GM18499 (cell line): ENCODE measurements around the gene STAB2.
"Not testable (repeated sequence)": the region's sequence is repeated elsewhere in the genome, so short reads cannot be mapped to it uniquely, and the experiment has no call there.

ENCODE experiments used
- ATAC-seq: cut with Tn5 transposase; IDR thresholded peaks from one replicate; pipeline ENCODE4 v1.9.1; 2021; ENCODE audit warnings: moderate number of reproducible peaks; ENCODE audit not compliant: insufficient read depth, unreplicated experiment

The STAB2 gene

GRCh38 chr12:103799857-103800771, 213.0 kb downstream of the STAB2 start:
- ATAC-seq = no peak

DNA sequence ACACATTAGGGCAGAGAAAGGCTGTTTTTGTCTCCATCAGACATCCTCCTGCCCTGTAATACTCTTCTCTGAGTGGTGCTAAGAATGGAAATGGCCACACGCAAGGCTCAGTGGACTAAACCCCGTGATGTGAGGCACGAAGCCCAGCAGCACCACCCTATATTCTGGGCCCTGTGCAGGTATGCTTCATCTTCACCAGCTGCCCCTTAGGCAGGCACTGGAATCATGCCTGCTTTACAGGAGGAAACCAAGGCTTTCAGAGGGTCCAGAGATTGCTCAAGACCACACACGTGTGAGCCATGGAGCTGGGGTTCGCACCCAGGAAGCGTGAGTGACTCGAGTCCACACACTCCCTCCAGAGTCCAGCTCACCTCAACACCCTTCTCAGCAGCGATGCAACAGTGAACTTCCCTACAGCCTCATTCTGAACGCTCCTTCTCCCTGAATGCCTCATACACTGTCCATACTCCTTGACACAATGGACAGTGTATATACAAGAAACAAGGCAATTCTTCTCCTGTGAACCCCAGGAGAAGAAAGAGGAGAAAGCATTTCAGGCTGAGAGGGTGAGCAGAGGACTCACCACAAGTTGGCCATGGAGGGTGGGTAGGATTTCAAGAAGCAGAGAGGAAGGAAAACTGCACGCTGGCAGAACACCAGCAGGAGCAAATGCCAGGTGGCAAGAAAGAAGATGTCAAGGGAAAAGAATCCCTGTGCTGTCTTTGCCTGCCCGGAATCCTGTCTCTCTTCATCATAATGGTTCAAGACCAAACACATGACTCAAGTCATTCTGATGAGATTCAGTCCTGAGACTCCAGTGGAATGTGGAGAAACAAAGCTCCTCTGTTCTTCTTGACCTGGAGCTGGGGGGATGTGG, 214.9 kb downstream of the STAB2 start:
- ATAC-seq = no peak

GRCh38 chr12:103802586-103802886, 215.5 kb downstream of the STAB2 start:
- no peak for ATAC-seq

DNA sequence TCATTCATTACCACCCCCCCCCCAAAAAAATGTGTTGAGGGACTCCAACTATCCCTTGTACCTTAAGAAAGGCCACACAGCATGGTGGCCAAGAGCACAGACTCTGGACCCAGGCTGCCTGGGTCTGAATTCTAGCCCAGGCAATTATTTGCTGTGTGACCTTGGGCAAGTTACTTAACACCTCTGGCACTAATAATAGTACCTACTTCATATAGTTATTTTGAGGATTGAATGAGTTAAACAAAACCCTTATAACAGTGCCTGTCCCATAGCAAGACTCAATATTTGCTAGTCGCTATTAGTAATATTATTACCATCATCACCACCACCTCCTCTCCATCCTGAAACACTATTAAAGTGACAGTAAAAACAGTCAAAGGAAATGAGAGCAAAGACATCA, 216.8 kb downstream of the STAB2 start:
- ATAC-seq = no peak

- no peak for ATAC-seq
These were observed 218.7 kb downstream of the STAB2 start for GRCh38 chr12:103805655-103806360.

- no peak for ATAC-seq
These were observed 219.7 kb downstream of the STAB2 start for GRCh38 chr12:103806803-103807202.

GRCh38 chr12:103807561-103808238, 220.6 kb downstream of the STAB2 start:
- no peak for ATAC-seq

DNA sequence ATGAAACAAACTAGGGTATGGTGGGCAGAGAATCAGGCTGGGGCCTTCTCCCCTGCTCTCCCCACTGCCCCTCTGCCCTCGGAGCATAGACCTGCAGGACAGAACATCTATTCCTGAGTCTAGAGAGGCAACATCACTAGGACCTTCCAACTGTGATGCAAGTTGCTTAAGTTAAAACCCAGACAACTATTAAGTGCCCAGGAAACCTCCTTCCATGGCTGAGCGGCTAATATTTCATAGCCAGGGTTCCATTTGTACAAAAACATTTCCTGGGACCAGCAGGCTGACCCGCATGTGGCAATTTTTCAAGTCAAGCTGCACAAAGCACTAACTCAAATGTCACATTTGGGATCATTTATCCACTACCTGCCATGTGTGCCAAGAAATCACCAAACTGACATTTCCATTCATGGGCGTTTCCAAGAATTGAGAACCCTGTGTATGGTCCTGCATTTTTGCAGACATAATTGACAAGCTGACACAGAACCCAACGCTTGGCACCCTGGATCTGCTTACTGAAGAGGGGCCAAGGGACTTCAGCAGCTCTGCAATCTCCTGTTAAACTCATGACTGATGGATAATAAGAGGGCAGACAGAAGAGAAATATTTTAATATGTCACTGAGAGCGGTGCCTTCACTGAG, 221.3 kb downstream of the STAB2 start:
- ATAC-seq = no peak

DNA sequence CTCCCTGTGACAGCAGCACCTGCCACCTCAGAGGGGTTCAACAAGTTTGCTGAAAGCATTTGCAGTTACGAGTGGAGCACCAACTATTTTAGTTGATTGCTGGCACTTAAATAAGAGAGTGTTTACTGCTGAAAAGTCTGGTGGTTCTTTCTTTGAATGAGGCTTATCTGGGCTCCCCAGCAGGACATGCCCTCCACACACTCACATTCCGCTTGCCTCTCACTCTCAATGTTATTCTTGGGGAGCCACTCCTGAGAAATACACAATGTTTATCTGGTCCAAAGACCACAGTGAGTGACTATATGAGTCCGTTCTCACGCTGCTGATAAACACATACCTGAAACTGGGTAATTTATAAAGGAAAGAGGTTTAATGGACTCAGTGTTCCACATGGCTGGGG, 222.1 kb downstream of the STAB2 start:
- ATAC-seq = no peak

- not testable (repeated sequence) for ATAC-seq
These were observed 222.6 kb downstream of the STAB2 start for GRCh38 chr12:103809639-103810038.

DNA sequence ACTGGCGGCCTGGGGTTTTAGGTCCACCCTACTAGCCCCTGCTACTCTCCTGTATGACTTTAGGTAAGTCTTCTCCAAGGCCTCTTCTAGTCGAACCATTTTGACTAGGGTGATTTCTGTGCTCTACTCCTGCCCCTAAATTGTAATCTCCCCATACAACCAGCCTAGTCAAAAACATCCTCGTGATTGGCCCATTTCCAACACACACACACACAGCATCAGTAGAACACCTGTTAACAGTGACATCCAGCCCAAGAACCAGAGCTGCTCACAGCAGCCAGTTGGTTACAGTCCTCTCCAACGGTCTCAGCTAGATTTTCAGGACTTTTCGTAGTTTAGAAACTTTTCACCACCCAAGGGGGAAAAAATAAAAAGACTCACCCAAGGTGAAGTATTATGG, 223.0 kb downstream of the STAB2 start:
- ATAC-seq = no peak

DNA sequence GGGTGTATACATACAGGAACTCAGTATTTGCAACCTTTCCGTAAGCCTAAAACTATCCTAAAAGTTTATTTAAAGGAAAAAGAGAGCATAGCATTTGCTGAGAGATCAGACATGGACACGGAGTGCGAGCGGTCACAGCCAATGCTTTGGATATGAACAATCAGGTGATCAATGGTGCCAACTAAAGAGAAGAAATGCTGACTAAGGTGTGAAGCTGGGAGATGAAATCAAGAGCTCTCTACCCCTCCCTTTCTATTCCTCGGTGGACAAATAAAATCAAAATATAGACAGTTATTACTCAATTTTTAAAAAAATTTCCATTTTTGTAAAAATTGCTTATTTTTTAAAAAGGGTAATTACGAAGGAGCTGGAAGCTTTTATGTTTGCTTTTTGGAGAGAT, 224.7 kb downstream of the STAB2 start:
- no peak for ATAC-seq

DNA sequence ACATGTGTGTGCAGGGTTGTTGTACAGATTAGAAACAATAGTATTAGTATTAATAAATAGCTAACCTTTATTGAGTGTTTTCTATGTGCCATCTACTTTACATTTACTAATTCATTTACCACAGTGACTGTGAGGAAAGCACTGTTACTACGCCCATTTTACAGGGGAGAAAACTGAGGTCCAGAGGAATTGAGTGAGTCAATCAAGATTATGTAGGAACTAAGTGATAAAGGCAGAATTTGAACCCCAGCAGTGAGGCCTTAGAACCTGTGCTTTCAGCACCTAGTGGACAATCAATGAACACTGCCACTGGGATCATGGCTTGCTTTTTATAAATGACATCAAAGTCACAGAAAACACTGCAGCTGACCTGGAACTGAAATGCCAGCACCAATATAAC, 225.7 kb downstream of the STAB2 start:
- ATAC-seq = no peak

GRCh38 chr12:103813426-103813825, 226.4 kb downstream of the STAB2 start:
- no peak for ATAC-seq

GRCh38 chr12:103813949-103814348, 226.9 kb downstream of the STAB2 start:
- ATAC-seq = no peak

DNA sequence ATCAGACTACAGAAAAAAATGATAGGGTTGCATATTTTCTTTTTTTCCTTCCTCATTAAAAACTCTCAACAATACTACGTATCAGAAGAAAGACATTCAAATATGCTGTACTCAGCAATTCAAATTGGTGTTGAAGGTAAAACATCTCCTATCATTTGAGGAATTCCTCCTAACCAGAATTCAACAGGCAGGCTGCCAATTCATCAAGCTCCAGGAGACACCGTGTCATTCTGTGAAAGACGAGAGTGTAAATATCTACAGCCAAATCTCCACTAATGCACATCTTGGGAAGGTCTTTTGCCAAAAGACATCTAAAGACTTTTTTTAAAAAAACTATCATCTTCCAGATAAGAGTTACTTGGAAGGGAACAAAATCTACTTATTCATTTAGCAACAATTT, 227.4 kb downstream of the STAB2 start:
- ATAC-seq = no peak
